NK-92 treated with Interleukin-12 subunit alpha and Interleukin-12 subunit beta, amount 100 ng/mL, for 24 hours (cell line): ENCODE results near the gene TALDO1.
"Not testable (repeated sequence)": the region's sequence is repeated elsewhere in the genome, so short reads cannot be mapped to it uniquely, and the experiment has no call there.

Experiments used
- DNase-seq: peaks from one replicate; lab custom pipeline; 2025; lab: John Stamatoyannopoulos, UW

The TALDO1 gene

GRCh38 chr11:737366-737765, 9.9 kb upstream of the TALDO1 start:
- no peak for DNase-seq

- not testable (repeated sequence) for DNase-seq
These were observed 9.4 kb upstream of the TALDO1 start for GRCh38 chr11:737899-738298.

- no peak for DNase-seq
These were observed 5.1 kb upstream of the TALDO1 start for GRCh38 chr11:742156-742546.

GRCh38 chr11:742571-743201, 4.6 kb upstream of the TALDO1 start:
- DNase-seq = no peak

DNA sequence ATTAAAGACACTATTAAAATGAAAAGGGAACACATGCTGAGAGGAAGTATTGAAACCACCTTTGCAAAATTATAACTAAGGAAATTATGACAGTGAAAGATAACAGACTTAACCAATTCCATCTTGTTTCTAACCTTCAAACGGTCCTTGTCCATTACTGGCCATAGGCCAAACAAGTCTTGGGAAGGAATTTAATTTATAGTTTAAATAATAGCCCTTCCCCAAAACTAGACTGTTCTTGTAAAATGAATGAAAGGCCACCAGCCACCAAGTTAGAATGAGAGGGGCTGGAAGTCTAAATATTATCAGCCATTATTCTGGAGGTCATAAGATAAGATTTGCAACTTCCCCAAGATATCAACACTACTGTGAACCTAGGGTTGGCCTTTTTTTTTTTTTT, 1.8 kb upstream of the TALDO1 start:
- DNase-seq = no peak

DNA sequence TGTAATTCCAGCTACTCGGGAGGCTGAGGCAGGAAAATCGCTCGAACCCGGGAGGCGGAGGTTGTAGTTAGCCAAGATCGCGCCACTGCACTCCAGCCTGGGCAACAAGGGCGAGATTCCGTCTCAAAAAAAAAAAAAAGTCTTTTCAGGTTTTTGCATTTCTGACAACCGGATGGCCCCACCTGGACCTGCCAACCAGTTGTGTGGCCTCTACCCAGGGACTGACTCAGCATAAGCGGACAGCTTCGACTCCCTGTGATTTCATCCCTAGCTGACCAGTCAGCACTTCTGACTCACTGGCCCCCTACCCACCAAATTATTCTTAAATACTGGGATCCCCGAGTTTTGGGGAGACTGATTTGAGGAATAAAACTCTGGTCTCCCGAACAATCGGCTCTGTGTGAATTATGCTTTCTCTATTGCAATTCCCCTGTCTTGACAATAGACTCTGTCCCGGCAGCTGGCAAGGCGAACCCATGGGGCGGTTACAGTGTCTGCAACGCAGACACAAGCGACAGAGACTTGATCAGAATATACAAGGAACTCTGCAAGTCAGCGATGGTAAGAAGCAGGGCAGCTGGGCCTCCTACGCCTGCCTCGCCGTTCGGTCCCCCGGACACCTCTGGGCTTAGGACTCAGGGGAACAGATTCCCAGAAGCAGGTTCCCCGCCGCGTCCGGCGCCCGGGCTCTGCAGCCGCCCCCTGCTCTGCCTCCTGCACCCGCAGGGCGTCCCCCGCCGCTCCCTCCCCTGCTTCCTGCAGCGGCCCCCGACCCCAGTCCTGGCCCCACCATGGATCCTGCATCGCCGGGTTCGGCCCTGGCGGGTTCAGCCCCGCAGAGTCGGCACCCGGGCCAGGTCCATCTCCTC, 741 bp upstream of the TALDO1 start:
- DNase-seq = no peak

DNA sequence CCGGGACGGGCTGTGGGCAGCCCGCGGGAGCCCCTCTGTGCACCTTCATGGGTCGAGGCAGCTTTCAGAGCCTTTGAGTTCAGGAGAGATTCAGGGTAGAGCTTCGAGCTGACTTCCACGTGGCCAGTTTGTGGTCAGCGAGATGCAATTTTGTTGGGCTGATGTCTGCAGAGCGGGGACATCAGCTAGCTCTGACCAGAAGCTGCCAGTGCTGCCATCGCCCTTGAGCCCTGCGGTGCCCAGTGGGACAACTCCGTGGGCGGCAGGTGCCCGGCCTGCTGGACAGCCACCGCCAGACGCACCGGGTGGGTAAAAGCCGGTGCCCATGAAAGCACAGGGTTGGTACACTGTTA, 719 bp downstream of the TALDO1 start:
- no peak for DNase-seq

DNA sequence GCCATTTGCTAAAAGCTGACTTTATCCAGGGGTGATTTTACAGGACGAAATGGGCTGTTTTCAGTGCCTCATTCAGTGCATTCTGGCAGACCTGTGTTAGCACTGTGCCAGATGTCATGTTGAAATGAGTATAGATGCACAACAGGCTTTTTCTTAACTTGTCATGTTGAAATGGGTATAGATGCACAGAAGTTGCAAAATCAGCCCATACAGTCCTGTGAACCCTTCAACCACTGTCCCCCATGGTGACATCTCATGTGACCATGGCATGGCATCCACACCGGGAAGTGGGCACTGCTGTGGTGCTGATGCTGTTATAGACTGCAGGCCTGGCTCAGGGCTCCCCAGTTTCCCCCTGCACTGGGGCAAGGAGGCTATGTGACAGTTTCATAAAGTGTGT, 2.5 kb downstream of the TALDO1 start:
- DNase-seq = no peak

GRCh38 chr11:760236-760635, 13.0 kb downstream of the TALDO1 start:
- no peak for DNase-seq

- DNase-seq = no peak
These were observed 14.4 kb downstream of the TALDO1 start for GRCh38 chr11:761526-762108.

GRCh38 chr11:762421-763072, 15.3 kb downstream of the TALDO1 start:
- DNase-seq = no peak

DNA sequence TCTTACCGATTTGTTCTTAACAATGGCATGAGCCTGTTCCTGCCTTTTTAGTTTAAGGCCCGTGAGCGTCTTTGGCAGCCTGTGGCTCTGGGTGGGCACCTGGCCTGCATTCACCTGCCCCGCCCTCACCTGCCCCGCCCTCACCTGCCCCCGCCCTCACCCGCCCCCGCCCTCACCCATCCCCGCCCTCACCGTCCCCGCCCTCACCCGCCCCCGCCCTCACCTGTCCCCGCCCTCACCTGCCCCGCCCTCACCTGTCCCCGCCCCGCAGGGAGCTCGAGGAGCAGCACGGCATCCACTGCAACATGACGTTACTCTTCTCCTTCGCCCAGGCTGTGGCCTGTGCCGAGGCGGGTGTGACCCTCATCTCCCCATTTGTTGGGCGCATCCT, 15.8 kb downstream of the TALDO1 start:
- DNase-seq = no peak

DNA sequence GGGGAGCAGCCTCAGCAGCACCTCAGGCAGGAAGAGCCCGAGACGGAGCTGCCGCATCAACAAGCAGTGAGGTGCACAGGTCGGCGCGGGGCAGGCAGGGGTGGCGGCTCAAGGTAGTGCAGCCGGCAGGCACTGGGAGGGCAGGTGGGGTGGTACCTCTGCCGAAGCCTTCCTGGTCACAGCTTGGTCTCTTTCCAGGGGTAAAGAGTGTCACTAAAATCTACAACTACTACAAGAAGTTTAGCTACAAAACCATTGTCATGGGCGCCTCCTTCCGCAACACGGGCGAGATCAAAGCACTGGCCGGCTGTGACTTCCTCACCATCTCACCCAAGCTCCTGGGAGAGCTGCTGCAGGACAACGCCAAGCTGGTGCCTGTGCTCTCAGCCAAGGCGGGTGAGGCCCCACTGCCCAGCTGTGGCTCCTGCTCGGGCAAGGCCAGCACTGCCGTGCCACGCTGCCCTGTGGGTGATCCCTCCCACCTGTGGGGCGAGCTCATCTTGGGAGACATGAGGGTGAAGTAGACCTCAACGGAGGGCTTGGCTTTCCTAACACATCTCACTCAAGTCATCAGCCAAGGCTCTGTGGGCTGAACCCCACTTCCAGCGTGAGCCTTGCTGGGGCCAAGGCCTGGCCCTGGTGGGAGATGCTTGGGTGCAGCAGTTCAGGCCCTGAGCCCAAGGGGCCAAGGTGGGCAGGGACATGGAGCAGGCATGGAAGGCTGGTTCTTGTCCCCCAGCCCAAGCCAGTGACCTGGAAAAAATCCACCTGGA, 16.5 kb downstream of the TALDO1 start:
- DNase-seq = no peak

- no peak for DNase-seq
These were observed 17.2 kb downstream of the TALDO1 start for GRCh38 chr11:764322-765024.

DNA sequence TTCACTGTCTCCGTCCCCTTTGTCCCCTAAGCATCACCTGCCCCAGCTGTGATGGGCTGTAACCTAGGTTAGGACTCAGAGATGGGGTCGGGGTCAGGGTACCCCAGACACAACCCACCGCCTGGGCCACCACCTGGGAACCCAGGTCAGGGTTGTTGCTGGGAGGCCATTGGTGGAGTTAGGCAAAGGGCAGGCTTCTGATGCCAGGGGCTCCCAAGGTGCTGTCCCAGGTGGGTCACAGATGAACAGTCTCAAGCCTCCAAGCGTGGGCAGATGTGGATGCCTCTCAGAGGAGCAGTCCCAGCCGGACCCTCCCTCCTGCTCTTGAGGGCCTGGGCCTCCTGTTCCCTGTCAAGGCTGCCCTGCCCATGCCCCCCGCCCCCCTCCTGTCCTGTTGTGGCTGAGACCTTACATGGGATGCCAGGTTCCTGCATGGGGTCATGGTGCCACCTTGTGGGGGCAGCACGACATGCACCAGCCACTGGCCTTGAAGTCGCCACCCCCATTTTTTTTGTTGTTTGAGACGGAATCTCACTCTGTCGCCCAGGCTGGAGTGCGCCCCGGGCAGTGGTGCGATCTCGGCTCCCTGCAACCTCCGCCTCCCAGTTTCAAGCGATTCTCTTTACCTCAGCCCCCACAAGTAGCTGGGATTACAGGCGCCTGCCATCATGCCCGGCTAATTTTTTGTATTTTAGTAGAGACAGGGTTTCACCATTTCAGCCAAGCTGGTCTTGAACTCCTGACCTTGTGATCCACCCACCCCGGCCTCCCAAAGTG, 17.9 kb downstream of the TALDO1 start:
- DNase-seq = no peak

DNA sequence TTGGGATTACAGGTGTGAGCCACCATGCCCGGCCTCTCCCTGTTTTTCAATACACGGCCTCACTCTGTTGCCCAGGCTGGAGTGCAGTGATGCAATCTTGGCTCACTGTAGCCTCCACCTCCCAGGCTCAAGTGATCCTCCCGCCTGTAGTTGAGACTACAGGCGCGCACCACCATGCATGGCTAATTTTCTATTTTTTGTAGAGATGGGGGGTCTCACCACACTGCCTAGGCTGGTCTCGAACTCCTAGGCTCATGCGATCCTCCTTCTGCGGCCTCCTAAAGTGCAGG, 18.5 kb downstream of the TALDO1 start:
- DNase-seq = no peak

GRCh38 chr11:766106-766935, 19.1 kb downstream of the TALDO1 start:
- DNase-seq = no peak

DNA sequence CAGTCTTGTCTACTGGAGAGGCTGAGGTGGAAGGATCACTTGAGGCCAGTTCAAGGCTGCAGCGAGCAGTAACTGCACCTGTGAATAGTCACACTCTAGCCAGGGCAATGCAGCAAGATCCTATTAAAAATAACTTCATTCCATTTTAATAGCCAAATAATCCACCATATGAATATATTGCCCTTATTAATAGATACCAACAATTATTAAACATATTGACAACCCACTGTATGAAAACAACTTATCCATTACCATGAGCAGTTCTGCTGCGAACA, 19.6 kb downstream of the TALDO1 start:
- no peak for DNase-seq

DNA sequence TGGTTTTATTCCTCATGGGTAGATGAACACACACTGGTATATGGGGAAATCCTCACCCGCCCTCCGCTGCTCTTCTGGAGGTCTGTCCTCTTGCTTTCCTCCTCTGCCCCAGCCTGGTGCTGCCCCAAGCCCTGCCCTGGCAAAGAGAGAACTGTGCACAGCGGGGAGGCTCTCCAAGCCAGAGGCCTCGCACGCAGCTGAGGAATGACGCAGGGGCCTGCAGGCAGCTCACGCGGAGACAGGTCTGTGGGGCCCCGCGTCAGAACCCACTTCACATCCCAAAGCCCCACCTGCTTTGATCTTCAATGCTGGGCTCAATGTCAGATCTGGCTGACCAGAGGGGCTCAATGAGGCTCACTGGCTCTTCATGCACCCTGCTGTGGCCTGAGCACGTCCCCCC, 20.0 kb downstream of the TALDO1 start:
- no peak for DNase-seq

DNA sequence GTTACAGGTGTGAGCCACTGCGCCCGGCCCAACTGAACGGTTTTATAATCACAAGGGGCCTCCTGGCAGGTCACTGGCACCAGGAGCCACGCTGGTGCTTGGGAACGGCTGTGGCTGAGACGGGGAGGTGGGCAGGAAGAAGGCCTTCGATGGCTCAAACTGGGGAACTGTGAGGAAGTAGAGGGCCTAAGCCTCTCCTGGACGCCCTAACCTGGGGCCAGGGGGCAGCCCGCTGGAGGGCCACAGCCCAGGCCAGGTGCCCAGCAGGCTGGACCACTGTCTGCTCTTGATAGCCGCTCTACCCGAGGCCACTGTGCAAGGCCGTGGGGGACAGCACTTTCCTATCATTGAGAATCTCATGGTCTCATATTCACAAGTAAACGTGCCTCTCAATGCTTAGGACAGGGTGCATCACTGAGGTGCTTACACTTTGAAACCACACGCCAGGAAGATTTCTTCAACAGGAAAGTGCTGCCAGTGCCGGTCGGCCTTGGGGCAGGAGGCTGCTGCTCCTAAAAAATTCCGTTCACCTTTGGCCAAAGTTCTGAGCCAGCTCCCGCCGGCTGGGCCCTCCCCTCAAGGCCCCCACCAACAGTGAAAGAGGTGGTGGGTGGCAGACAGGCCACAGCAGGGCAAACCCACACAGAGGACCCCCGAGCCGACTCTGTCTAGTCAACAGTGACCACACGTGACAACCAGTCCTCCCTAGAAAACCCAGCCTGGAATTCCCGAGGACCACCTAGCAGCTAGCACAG, 22.8 kb downstream of the TALDO1 start:
- no peak for DNase-seq
